Activated T-cell treated with anti-CD3 and anti-CD28 coated beads, Interleukin-2, amount 50 U/mL, for 4 hours (primary cell): Measurements from ENCODE around the gene GRHPR. TPM values are rescaled to one million over a fixed set of nuclear protein-coding genes. Genes with fewer than 3 reads are reported as not detected.
A peak's percentile ranks its signal among the peaks of the same experiment; 100 is the strongest.

Source experiments
- ATAC-seq, 2 donors: fragments of 200-7000 bp; cut with Tn5 transposase; one replicate each; pipeline ENCODE4 v1.10.0; 2021
- DNase-seq: peaks from one replicate; pipeline ENCODE4 v3.0.0-alpha.2; 2020
- H3K27me3 Mint-ChIP-seq: one replicate; pipeline ENCODE4 v1.8.0; 2021; ENCODE audit warnings: low read depth, mixed read lengths
- H3K36me3 Mint-ChIP-seq: one replicate; pipeline ENCODE4 v1.8.0; 2022; ENCODE audit warnings: mixed read lengths; ENCODE audit not compliant: insufficient read depth
- H3K4me1 Mint-ChIP-seq: one replicate; pipeline ENCODE4 v1.8.0; 2021; ENCODE audit warnings: low read depth, mixed read lengths
- H3K4me3 Mint-ChIP-seq: one replicate; pipeline ENCODE4 v1.8.0; 2021; ENCODE audit warnings: mild to moderate bottlenecking, moderate library complexity, mixed read lengths
- H3K9me3 Mint-ChIP-seq: one replicate; pipeline ENCODE4 v1.8.0; 2021; ENCODE audit warnings: mixed read lengths
- total RNA-seq, 3 donors: library from RNA; stranded (reverse); gene quantifications; one replicate each; pipeline ENCODE4 v1.2.1, GENCODE V29; 2021

The GRHPR gene
- total RNA-seq, 3 donors from 2014 or later, result 52.8 to 79.1 (median 64.4) TPM

- H3K4me1 Mint-ChIP-seq, result peaks cover 9% of the 10 kb centered on the region
- no peak for DNase-seq
These were observed 58.3 kb downstream of the GRHPR start for GRCh38 chr9:37480759-37481158.

GRCh38 chr9:37485389-37486255 is 63.1 kb downstream of the GRHPR start, which contains the start of gene POLR1E:
Gene POLR1E, plus strand, starts transcription at chr9:37485948. Its CDS starts 100 bp downstream, at chr9:37486048.
- ATAC-seq, result peak; percentile 97 to 98
- Mint-ChIP-seq H3K27me3 (peaks cover 6% of the 10 kb centered on the region), H3K4me3 (peak within 1 kb of the TSS; percentile 98), H3K36me3 (peaks cover 23% of the 10 kb centered on the region), H3K9me3 (no peaks in the 10 kb centered on the region), H3K4me1 (peaks cover 34% of the 10 kb centered on the region)
- peak; percentile 97 for DNase-seq

More at GRCh38 chr9:37480759-37481158, 58.3 kb downstream of the GRHPR start:
- Mint-ChIP-seq H3K36me3 (no peaks in the 10 kb centered on the region), H3K27me3 (peaks cover 21% of the 10 kb centered on the region), H3K9me3 (no peaks in the 10 kb centered on the region), H3K4me3 (no peak overlapping the region)
- no peak for ATAC-seq

- DNase-seq, result no peak
These were observed 63.7 kb downstream of the GRHPR start for GRCh38 chr9:37486256-37486615.

More at GRCh38 chr9:37486256-37486615, 63.7 kb downstream of the GRHPR start:
- Mint-ChIP-seq H3K4me3 (peak overlapping the region; percentile 98), H3K9me3 (no peaks in the 10 kb centered on the region), H3K27me3 (peaks cover 6% of the 10 kb centered on the region), H3K4me1 (peaks cover 35% of the 10 kb centered on the region), H3K36me3 (peaks cover 27% of the 10 kb centered on the region)
- no peak for ATAC-seq

Other genes with a start within 250 kb of the GRHPR start
- 1 to 10 TPM; 3.9 to 5.2 (median 5.2) TPM for gene ZBTB5, start 42.8 kb downstream of the GRHPR start, total RNA-seq
- 10 to 100 TPM; 82.4 to 92.2 (median 85.2) TPM for gene POLR1E, start 63.3 kb downstream of the GRHPR start, total RNA-seq
- gene FBXO10, start 153.7 kb downstream of the GRHPR start, total RNA-seq, result 1 to 10 TPM; 1.7 to 2.7 (median 2.5) TPM
- 100 to 1,000 TPM; 212 to 235 (median 212) TPM for gene TOMM5, start 169.9 kb downstream of the GRHPR start, total RNA-seq
- under 1 TPM in 1 of 3 donors, not detected in 2; 0.03 TPM for gene FRMPD1, start 228.3 kb downstream of the GRHPR start, total RNA-seq